HG03135 (cell line): ENCODE results near the gene ACAP1.

ENCODE experiments used
- ATAC-seq: cut with Tn5 transposase; IDR thresholded peaks from one replicate; pipeline ENCODE4 v1.9.1; 2021; ENCODE audit warnings: mild to moderate bottlenecking, moderate library complexity; ENCODE audit not compliant: unreplicated experiment

Gene ACAP1

GRCh38 chr17:7384489-7385081 is 48.3 kb downstream of the ACAP1 start:
- no peak for ATAC-seq

DNA sequence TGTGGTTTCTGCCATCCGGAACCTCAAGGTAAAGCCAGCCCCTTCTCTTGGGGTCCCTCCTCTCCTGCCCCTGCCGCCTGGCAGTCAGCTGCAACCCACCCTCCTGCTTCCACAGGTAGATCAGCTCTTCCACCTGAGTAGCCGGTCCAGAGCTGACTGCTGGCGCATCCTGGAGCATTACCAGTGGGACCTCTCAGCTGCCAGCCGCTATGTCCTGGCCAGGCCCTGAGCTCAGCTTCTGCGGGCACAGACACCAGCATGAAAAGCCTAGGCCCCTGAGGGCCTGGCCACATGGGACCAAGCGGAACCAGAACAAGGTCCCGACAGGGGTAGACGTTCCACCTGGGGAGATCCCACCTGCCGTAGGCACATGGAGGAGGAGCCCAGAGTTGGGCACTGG is 52.5 kb downstream of the ACAP1 start:
- no peak for ATAC-seq

GRCh38 chr17:7389924-7390910 is 53.9 kb downstream of the ACAP1 start:
- ATAC-seq, result no peak

DNA sequence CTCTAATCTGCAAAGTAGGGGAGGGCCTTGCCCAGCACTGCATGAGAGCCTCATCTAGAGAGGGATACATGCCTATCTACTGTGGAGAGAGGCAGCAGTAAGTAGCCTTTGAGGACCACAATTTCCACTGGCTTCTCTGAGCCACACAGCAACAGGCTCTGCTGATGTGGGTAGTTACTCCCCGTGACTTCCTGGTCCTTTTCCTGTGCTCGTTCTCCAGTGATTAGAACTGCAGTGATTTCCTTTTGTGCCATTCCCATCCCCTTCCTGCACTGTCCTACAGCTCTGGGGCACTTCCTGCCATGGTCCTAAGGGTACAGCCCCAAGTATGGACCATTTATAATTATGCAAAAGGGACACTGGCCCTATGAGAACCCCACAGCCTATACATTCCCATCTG is 55.0 kb downstream of the ACAP1 start:
- ATAC-seq, result no peak

GRCh38 chr17:7392696-7393612 is 56.6 kb downstream of the ACAP1 start:
- no peak for ATAC-seq

DNA sequence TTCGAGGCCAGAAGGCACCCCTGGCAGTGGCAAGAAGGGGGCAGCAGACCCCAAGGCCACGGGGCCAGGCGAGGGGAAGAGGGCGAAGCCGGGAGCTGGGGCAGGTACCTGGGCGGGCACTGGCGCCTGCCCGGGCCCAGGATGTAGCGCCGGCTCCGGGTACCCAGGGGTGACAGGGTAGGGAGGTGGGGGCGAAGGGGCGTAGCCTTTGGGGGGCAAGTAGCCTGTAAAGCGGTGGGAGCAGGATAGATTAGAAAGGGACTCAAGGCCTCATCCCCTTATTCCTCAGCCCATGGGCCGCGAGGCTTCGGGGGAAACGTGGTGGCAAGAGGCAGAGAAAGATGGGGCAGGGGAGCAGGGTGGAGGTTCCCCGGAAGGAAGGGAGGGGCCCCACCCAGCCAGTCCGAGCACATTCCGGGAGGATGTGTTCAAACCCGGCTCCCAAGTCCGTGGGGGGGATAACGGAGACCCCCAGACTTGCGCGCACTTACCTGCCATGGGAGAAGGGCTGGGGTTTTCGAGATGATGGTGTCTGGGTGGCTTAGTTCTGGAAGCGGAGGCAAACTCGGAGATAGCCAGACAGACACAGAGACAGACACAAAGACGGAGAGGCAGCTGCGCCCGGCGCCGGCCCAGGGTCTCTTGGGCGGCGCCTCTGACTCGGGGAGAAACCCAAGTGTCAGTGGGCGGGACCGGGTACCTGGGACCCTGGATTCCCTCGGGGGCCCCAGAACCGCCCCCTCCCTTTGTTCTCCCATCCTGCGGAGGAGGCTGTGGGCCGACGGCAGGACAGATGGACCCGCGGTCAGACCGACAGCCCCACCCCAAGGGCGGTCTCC is 57.5 kb downstream of the ACAP1 start:
- ATAC-seq, result peak; percentile 39

GRCh38 chr17:7394452-7395191 is 58.3 kb downstream of the ACAP1 start, which contains the start of gene PLSCR3:
TSS of gene PLSCR3 (minus strand) at chr17:7394525. CDS start at chr17:7394110, 415 bp downstream.
- peak; percentile 77 for ATAC-seq

DNA sequence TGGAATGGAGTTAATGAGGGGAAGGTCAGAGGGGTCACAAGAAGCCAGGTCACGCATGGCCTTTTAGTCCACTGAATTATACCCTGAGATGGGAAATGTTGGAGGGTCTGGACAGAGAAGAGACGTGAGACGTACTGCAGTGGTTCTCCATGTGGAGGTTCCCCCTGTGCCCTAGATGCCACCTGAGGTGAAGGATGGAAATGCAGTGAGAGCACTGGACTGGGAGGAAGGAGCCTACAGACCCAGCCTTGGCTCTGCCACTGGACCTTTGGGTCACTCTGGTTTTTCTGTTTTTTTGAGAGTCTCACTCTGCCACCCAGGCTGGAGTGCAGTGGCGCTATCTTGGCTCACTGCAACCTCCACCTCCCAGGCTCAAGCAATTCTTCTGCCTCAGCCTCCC is 59.8 kb downstream of the ACAP1 start:
- ATAC-seq, result no peak

DNA sequence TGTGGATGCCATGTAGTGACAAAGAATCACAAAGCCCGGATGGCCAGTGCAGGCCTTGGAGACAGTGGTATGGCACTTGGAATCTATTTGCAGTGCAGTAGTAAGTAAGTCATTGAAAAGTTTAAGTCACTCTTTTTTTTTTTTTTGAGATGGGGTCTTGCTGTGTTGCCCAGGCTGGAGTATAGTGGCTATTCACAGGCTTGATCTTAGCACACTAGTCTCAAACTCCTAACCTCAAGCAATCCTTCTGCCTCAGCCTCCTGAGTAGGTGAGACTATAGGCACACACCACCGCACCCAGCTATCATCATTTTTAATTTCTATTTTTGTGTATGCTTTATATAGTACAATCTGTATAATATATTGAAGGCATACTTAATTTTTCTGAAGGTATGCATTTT is 62.3 kb downstream of the ACAP1 start:
- ATAC-seq, result no peak
